HepG2 (cell line): ENCODE results near the gene TWNK. TPM values are rescaled to one million over a fixed set of nuclear protein-coding genes. Genes with fewer than 3 reads are reported as not detected.

ENCODE experiments used
- CBX2 ChIP-seq, 2 experiments: fragments of 200-600 bp in 1 of 2; sonication (generic); formaldehyde crosslinking in 1 of 2; IDR thresholded peaks; 2 replicates each; pipeline versions ENCODE4 v1.7.0 to v1.8.1; 2018 to 2022; ENCODE audit warnings: low read depth in 2 of 2, low read length in 1 of 2, mild to moderate bottlenecking in 1 of 2, missing genetic modification reagents in 1 of 2
- CREB1 ChIP-seq, 2 experiments: fragments of 450-650 bp in 1 of 2; IDR thresholded peaks; 2 replicates each; pipeline ENCODE4 v1.6.1; 2016 to 2017; ENCODE audit warnings: control low read depth in 1 of 2, mild to moderate bottlenecking in 1 of 2, missing compliant biosample characterization in 1 of 2, missing genetic modification characterization in 1 of 2
- GZF1 ChIP-seq: sonication (generic); formaldehyde crosslinking; IDR thresholded peaks from 2 replicates; pipeline ENCODE4 v1.5.1; 2020; ENCODE audit warnings: mild to moderate bottlenecking, missing genetic modification reagents
- SIN3A ChIP-seq: IDR thresholded peaks from 2 replicates; pipeline ENCODE4 v1.6.1; 2011; ENCODE audit warnings: low read depth, mild to moderate bottlenecking, control low read depth, low read length, borderline replicate concordance
- STAT6 ChIP-seq: sonication (generic); formaldehyde crosslinking; IDR thresholded peaks from 2 replicates; pipeline ENCODE4 v1.4.0; 2020; ENCODE audit warnings: missing genetic modification reagents, mild to moderate bottlenecking, borderline replicate concordance
- TBP ChIP-seq: sonication (generic); formaldehyde crosslinking; IDR thresholded peaks from 2 replicates; pipeline ENCODE4 v1.5.0; 2020; ENCODE audit warnings: missing genetic modification reagents
- TGIF2 ChIP-seq: IDR thresholded peaks from 2 replicates; pipeline ENCODE4 v1.6.1; 2016; ENCODE audit warnings: control low read depth, missing compliant biosample characterization
- TOPORS ChIP-seq: sonication (generic); formaldehyde crosslinking; IDR thresholded peaks from 2 replicates; pipeline ENCODE4 v1.8.0; 2023; ENCODE audit warnings: mild to moderate bottlenecking, missing genetic modification reagents
- UBTF ChIP-seq: sonication (generic); formaldehyde crosslinking; IDR thresholded peaks from 2 replicates; pipeline ENCODE4 v1.4.0; 2020; ENCODE audit warnings: mild to moderate bottlenecking, missing genetic modification reagents
- ZBTB38 ChIP-seq: sonication (generic); formaldehyde crosslinking; IDR thresholded peaks from 2 replicates; pipeline ENCODE4 v1.5.1; 2020; ENCODE audit warnings: mild to moderate bottlenecking, missing genetic modification reagents
- ZFAT ChIP-seq: sonication (generic); formaldehyde crosslinking; conservative IDR thresholded peaks from 2 replicates; pipeline ENCODE4 v1.8.1; 2023; ENCODE audit warnings: missing genetic modification reagents, inconsistent platforms
- ZFP36L1 ChIP-seq: sonication (generic); formaldehyde crosslinking; IDR thresholded peaks from 2 replicates; pipeline ENCODE4 v1.8.0; 2022; ENCODE audit warnings: mild to moderate bottlenecking, missing genetic modification reagents, moderate library complexity
- ZNF235 ChIP-seq: sonication (generic); formaldehyde crosslinking; IDR thresholded peaks from 2 replicates; pipeline ENCODE4 v1.8.1; 2023; ENCODE audit warnings: mild to moderate bottlenecking, missing genetic modification reagents, borderline replicate concordance
- ZNF574 ChIP-seq: sonication (generic); formaldehyde crosslinking; IDR thresholded peaks from 2 replicates; pipeline ENCODE4 v1.4.0; 2020; ENCODE audit warnings: missing genetic modification reagents
- ZNF737 ChIP-seq: sonication (generic); formaldehyde crosslinking; IDR thresholded peaks from 2 replicates; pipeline ENCODE4 v1.5.0; 2020; ENCODE audit warnings: missing genetic modification reagents, mild to moderate bottlenecking, borderline replicate concordance
- ZNF816 ChIP-seq: sonication (generic); formaldehyde crosslinking; IDR thresholded peaks from 2 replicates; pipeline ENCODE4 v1.8.0; 2022; ENCODE audit warnings: missing genetic modification reagents, mild to moderate bottlenecking, borderline replicate concordance
- ZSCAN20 ChIP-seq: sonication (generic); formaldehyde crosslinking; IDR thresholded peaks from 2 replicates; pipeline ENCODE4 v1.4.0; 2020; ENCODE audit warnings: missing genetic modification reagents, mild to moderate bottlenecking, borderline replicate concordance
- polyA plus RNA-seq, 8 experiments: library from polyadenylated mRNA; depleted of rRNA in 3 of 8; stranded (reverse) in 7 of 8; unstranded in 1 of 8; fragments of >200 nt; fragmentation: Illumina TruSeq in 4 of 8; extraction: Trizol in 4 of 8; gene quantifications; 2 replicates each; pipeline versions ENCODE4 v1.2.1 to v1.2.3, GENCODE V29; 2011 to 2016; ENCODE audit warnings: low read depth in 4 of 8, missing spikeins in 1 of 8, mixed read lengths in 1 of 8; ENCODE audit not compliant: insufficient read depth in 1 of 8
- total RNA-seq, 5 experiments: library from RNA; depleted of rRNA; stranded (reverse); fragments of >200 nt; fragmentation: Illumina TruSeq; extraction: Trizol; gene quantifications; 2 replicates each; pipeline ENCODE4 v1.2.3, GENCODE V29; 2016; ENCODE audit warnings: low read depth in 1 of 5
- TF ChIP-seq, protein P1 (sequence below): sonication (generic); formaldehyde crosslinking; IDR thresholded peaks from 2 replicates; pipeline ENCODE4 v1.5.1; 2020; ENCODE audit warnings: mild to moderate bottlenecking, missing genetic modification reagents, borderline replicate concordance

TWNK gene
- total and polyA plus RNA-seq, 2 of the 13 experiments (the other 11 are each of a cell fraction or from before 2014, with no cell fraction given) = 10.7 to 16.5 TPM

DNA sequence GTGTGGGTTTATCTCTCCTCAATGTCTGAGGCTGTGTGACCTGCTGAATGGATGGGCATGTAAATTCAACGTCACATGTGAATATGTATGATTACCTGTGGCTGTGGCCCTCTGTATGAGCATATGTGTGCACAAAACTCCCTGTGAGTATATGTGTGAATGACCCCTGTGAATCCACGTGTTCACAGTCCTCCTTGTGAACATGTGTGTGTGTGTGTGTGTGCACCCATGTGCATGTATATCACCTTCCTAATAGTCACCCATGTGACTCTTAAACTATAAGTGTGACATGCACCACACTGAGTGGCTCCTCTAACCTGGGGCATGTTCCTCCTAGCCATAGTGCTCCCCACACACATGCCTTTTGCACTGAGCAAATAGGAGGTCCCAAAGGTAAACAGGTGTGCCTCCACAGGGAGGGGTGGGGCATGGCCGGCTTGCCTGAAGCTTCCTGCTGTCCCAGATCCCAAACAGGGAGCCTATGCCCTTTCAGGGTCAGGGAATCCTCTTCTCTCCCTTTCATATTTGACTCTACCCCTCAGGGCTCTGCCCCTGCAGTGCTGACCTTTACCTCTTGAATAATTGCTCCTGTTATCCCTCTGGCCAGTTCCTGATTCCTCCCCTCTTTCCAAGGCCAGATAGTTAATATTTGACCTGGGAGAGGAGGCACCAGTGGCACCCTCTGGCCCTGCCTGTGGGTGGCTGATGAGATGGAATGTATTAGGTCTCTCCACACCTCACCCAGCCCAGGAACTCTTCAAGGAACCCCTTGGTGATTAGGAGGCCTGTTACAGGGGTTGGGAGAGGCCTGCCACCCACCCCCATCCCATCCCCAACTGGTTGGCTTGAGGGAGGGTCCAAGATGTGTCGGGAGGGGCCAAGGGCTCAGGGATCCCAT lies 16.2 kb upstream of the TWNK start (continued):
- TF ChIP-seq ZNF574 (CRISPR knock-in tag) (peak; percentile 88), ZBTB38 (CRISPR knock-in tag) (no peak), ZNF737 (no peak), ZNF235 (no peak), CREB1 (IDR thresholded peaks at IDR 0.05) (no peak), CREB1 (CRISPR knock-in tag; IDR thresholded peaks at IDR 0.05) (peak; percentile 76), GZF1 (CRISPR knock-in tag) (no peak), ZSCAN20 (CRISPR knock-in tag) (no peak), ZFP36L1 (CRISPR knock-in tag) (no peak), SIN3A (peak; percentile 54; the same call in 1 of the 2 replicates), UBTF (no peak; the same call in 1 of the 2 replicates), TOPORS (CRISPR knock-in tag) (no peak), ZFAT (CRISPR knock-in tag) (no peak), ZNF816 (CRISPR knock-in tag) (0 out of 2 replicates have a peak, but pooled peaks have one; percentile 49), TBP (CRISPR knock-in tag) (no peak), CBX2 (IDR thresholded peaks at IDR 0.05; ENCODE audit: low read depth, low read length) (no peak), CBX2 (CRISPR knock-in tag; IDR thresholded peaks at IDR 0.05; ENCODE audit: low read depth) (no peak), TGIF2 (CRISPR knock-in tag) (peak; percentile 91), STAT6 (no peak)
- TF ChIP-seq, protein P1, sequence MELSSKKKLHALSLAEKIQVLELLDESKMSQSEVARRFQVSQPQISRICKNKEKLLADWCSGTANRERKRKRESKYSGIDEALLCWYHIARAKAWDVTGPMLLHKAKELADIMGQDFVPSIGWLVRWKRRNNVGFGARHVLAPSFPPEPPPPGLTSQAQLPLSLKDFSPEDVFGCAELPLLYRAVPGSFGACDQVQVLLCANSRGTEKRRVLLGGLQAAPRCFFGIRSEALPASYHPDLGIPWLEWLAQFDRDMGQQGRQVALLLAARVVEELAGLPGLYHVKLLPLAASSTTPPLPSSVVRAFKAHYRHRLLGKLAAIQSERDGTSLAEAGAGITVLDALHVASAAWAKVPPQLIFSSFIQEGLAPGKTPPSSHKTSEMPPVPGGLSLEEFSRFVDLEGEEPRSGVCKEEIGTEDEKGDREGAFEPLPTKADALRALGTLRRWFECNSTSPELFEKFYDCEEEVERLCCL (CRISPR knock-in tag) = no peak
